Stimulated activated CD8-positive, alpha-beta memory T cell treated with anti-CD3 and anti-CD28 coated beads, Interleukin-7, amount 100 ng/mL, for 24 hours (primary cell): ENCODE measurements around the gene AGMO.
"Not testable (repeated sequence)": the region's sequence is repeated elsewhere in the genome, so short reads cannot be mapped to it uniquely, and the experiment has no call there.

ENCODE experiments used
- DNase-seq: peaks from one replicate; pipeline ENCODE4 v3.0.0-alpha.2; 2020; ENCODE audit warnings: low read depth

AGMO gene

DNA sequence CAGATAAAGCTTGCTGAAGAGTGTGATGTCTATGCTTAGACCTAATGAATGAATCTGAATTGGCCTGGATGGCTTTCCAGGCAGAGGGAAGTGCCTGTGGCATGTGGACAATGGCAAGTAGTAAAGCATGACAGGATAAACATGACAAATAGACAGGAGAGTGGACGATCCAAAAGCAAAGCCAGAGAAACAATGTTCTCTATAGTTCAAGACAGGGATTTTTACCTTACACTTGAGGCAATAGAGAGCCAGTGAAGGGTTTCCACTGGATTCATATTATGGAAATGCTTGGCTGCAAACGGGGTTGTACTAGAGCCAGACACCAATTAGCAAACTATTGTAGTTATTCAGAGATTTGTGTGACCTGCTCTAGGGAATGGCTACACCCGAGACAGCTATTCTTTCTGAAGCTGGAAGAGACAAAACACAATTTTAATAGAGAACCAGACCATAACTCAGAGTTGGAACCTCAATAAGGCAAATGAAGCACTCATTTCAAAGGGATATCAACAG, 2.3 kb downstream of the AGMO start:
- no peak for DNase-seq

DNA sequence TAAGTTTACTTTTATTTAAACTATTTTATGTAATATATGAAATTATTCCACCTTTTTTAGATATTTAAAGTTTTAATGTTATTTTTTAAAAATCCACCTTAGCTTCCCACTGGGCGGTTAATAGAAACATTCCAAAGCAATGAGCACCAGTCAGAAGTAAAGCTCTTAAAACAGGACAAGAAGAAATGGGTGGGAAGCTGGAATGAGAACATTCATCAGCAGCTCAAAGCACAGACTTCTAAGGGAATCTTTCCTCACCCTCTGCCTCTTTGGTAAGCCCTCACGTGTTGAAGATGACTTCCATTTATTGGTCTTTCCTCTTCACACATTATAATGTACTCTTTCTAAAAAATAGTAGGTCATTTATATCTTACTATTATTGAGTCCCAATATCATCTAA, 3.1 kb downstream of the AGMO start:
- no peak for DNase-seq

DNA sequence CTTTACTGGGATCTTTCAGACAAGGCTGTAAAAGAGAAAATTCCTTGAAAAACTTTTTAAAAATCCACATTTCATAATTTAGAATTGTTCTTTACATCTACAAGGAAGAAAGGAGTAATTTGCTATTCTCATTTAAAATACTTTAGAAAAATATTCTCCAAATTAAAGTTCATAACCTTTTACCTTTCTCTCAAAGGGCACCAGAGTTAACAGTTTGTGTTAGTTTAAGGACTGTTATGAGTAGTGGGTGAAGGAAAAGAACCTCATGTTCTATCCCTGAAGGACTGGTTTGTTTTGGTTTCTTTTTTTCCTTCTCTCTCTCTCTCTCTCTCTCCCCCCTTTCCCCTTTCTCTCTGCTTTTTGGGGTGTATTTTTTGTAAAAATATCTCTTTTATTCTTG, 4.1 kb downstream of the AGMO start:
- DNase-seq, result no peak

DNA sequence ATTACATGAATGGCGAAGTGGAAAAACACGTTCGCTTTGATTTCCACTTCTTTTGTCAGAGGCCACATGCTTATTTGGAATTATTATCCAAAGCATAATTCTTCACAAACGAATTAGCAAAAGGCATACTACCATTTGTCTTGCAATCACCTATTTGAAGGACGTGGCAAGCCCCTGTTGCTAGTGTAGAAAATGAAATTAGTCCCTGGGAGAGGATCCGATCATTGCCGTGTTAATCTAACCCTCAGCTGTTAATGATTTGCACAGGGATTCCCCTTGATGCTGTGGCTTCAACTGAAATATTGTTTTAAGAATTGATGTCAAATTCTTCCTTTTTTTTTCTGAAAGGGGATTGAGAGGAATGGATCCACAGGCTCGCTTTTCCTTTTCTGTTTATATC, 4.6 kb downstream of the AGMO start:
- DNase-seq, result no peak

DNA sequence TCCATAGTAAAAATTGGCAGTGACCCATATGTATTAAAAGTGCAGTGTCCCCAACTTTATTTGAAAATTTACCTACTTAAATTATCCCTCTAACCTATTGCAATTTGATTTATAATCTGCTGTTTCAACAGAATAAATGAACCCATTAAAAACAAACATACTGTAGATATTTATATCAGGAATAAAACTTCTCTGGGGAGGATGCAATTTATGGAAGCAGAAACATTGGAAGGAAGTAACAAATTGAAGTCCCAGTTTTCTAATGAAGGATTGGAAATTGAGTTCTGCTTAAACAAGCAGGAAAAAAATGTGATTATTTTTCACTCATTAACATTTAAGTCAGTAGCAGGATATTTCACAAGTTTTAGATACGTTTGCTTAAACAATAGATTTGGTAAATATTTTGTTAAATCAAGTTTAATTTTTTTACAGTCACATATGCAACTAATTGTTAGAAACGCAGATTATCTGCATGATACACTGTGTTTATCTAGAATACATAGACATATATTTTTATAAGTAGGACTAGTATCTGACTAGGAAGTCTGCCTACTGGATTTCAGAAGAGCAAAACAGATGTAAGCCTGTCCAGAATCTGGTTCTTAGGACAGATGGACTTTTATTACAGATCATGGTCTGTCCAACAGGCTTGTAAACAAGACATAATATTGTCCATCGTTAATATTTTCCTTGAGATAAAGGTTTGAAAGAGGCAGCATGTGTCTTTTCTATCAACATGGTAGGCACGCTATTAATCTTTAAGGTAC, 5.3 kb downstream of the AGMO start:
- DNase-seq, result no peak

DNA sequence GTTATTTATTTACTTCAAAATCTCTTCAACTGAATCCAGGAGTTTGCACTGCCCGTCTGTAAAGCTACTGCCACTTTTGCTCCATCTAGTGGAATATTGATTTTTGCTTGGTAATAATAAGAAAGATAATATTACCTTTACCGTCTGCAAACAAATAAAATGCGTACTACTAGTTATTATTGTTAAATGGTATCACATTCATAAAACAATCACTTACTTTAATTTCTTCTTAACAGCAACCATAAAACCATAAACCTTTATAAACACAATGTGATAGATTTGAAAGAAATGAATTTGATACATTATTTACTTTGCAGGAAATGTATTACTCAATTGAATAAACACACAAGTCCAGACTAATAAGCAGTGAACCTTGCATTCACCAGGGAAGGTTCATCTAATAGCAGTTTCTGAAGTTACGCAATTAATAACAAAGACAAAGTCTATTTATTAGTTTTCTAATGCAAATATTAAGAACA, 6.4 kb downstream of the AGMO start:
- DNase-seq, result no peak

DNA sequence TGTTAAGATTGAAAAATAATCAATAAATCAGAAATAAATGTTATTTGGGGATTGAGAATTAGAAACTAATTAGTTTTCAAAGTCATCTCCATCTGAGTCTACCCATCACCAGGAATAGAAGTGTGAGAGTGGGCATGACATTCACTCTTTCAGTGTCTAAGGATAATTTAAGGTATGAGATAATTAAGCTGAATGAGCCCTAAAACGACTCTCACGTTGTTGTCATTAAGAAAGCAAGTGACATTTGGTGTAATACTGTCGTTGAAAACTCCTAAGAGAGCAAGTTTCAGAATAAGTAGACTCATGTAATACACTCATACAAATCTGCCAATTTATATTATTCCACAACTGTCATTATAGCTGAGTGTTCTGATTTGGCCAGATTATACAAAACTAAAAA, 7.1 kb downstream of the AGMO start:
- DNase-seq, result no peak

DNA sequence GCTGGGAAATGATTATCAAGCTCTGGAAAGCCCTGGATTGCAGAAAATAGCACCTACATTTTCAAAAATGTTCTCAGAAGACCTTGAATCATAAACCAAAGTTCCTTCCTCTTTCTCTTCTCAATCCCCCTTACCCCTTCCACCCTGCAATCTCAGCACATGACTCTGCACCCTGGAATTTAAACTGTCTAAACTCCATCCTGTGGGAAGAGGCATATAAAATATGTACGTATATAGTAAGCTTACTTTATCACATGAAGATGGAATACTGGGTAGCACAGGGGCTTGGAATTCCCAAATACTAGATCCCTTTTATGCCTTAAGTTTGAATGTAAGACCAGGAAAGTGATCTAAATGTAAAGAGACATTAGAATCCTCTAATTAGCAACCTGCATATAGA, 7.7 kb downstream of the AGMO start:
- no peak for DNase-seq

DNA sequence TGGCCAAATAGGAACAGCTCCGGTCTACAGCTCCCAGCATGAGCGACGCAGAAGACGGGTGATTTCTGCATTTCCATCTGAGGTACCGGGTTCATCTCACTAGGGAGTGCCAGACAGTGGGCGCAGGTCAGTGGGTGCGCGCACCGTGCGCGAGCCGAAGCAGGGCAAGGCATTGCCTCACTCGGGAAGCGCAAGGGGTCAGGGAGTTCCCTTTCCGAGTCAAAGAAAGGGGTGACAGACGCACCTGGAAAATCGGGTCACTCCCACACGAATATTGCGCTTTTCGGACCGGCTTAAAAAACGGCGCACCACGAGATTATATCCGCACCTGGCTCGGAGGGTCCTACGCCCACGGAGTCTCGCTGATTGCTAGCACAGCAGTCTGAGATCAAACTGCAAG, 14.5 kb downstream of the AGMO start:
- DNase-seq, result not testable (repeated sequence)

DNA sequence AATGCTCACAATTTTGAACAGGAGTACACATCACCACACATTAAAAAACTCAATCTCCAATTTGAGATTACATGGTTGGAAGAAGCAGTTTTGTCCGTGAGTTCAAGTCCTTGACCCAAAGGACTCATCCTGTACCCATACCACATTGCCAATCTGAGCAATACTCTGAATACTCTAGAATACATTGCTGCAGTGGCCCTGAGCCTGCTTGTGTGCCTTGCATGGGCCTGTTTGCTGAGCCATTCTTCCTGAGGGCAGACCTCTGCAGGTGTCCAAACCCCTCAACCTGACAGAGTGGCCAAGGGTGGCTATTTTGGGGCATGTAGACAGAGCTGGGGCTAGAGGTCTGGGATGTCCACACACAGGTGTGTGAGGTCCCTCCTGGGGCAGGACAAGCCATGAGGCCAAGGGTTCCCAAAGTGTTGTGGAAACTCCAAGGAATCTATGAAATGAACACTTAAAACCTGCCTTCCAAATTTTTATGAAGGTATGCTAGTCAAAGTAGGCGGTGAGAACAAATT, 15.5 kb downstream of the AGMO start:
- no peak for DNase-seq

DNA sequence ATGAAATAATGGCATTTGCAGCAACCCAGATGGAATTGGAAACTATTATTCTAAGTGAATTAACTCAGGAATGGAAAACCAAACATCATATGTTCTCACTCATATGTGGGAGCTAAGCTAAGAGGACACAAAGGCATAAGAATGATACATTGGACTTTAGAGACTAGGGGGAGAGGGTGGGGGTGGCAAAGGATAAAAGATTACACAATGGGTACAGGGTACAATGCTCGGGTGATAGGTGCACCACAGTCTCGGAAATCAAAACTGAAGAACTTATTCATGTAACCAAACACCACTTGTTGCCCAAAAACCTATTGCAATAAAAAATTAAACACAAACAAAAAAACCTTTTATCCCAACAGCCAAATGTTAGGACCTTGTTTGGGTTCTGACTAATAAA, 17.8 kb downstream of the AGMO start:
- DNase-seq, result no peak

DNA sequence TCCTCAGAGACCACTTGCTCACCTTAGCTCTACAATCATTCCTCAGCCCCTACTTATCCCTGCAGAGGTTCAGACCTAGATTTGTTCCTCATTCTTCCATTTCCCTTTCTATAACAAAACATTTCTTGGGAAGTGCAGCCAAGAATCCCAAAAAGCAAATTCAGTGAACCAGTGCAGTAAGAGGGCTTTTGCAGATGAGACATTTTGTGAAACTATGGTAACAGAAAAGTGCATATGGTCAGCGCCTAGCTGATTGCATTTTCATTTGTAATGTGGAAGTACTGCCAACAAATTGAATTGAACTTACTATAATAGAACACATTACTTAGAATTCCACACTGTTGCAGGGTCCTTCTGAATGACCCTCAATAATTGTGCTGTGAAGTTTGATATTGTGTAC, 18.6 kb downstream of the AGMO start:
- DNase-seq, result no peak

DNA sequence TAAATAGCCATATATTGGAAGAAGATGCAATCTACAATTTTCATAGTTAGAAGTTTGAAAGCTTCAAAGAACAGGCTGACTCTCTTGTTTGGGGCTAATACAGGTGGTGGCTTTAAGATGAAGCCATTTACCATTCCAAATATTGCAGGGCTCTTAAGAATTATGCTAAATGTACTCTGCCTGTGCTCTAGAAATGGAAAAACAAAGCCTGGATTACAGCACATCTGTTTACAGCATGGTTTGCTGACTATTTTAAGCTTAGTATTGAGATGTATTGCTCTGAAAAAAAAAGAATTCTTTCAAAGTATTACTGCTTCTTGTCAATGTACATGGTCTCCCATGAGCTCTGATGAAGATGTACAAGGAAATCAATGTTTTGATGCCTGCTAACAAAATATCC, 34.2 kb downstream of the AGMO start:
- DNase-seq, result no peak

DNA sequence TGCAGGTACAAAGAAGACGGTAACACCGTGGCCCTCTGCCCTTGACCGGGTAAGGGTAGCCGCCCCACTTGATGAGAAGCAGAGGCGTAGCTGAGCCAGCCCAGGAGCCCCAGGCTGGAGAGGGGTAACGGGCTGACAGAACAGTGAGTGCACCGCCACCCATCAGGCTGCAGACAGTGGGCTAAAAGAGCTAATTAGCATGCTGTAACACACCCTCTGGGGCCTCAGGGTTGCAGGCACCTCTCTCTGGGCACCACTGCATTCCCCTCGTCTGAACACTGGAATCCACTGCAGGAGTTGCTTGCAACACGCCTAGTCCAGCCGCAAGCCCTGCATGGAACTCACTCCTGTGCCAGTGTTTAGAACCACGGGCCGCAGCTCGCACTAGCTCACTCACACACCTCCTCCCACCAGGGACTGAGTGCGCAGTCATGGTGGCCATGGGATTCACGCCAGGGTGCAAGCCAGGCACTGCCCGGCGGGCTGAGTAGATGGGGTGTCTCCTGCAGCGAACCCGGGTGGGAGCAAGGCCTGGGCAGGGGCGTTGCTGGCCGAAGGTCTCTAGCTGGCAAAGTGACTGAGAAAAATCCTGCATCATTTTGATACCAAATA, 36.1 kb downstream of the AGMO start:
- no peak for DNase-seq

DNA sequence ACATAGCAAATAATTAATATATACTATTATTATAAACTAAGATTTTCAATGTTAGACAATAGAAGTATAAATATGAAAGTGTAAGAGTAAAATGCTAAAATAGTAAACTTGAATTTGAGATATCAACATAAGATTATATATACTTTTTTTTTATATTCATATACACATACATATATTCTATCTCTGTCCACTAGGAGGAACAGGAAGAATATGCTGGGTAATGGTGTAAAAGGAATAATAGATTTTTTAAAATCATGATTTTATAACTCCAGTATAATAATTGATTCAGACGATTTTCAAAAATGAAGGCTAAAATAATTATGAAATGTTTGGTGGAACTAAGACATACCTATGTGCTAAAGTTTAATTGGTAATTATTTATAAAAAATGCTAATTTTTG, 37.7 kb downstream of the AGMO start:
- no peak for DNase-seq

DNA sequence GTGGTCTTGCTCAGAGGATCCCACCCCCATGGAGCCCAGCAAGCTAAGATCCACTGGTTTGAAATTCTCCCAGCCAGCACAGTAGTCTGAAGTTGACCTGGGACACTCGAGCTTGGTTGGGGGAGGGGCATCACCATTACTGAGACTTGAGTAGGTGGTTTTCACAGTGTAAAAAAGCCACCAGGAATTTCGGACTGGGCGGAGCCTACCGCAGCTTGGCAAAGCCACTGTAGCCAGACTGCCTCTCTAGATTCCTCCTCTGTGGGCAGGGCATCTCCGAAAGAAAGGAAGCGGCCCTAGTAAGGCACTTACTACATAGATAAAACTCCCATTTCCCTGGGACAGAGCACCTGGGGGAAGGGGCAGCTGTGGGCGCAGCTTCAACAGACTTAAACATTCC, 44.0 kb downstream of the AGMO start:
- DNase-seq, result not testable (repeated sequence)

DNA sequence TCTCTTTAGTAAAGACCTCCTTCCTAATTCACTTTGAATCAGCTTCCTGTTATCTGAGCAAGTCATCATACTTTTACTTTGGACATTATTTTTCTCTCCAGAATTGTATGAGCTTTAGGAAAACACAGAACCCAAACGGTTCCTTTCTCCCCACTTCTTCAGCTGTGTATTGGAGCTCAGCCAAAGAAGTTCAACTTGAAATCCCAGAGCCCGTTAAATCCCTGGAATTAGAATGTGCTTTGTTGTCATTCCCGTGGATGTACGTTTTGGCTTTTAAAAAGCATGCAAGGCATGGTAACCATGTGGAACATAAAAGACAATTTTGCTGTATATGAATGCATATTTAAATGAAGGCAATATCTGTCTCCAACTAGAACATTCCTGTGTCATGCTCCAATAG, 46.6 kb downstream of the AGMO start:
- DNase-seq, result no peak

DNA sequence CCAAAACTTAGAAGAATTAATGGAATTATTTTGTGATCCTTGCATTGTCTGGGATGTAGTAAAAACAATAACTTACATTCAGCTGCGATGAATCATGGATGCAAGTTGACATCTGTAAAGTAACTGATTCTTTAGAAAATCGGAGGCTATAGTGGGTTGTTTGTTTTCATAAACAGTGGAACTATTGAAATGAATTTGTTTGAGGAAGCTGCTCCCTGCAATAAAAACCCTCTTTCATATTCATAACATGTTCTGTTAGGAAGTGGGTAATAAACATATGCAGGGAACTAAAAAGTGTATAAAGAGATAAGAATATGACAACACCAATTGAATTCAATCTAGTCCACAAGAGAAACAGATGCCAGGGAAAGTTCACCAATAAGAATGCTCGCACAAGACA, 53.6 kb downstream of the AGMO start:
- no peak for DNase-seq

DNA sequence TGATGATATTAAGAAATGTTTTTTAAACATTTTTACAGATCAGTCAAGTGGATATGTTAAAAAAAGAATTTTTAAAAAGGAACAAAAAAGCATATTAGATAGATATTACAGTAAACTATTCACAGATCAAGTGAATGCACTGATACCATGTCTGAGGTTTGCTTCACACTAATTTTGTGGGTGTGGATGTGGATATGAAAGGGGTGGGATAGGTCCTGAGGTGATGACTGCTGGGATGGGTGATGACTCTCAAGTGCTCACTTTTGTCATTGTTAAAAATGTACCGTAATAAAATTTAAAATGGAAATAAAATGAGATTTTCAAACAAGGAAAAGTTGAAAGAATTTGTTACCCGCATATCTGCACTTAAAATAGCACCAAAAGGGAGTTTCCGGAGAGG, 54.1 kb downstream of the AGMO start:
- DNase-seq, result no peak

DNA sequence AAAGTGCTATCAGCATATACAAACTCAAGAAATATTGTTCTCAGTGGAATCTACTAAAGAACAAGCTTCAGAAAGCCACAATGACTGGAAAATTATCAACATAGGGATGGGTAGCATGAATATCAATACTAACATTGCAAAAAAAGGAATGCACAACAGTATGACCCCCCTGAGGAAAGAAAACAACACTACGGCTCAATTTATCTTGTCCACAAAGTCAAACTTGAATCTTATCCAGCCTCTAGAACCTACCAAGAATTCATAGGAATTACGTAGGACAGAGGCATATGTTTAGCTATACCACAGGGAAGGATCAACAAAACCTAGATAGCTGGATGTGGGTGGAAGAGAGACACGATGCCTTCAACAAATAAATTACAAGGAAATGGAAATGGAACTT, 54.6 kb downstream of the AGMO start:
- DNase-seq, result no peak

DNA sequence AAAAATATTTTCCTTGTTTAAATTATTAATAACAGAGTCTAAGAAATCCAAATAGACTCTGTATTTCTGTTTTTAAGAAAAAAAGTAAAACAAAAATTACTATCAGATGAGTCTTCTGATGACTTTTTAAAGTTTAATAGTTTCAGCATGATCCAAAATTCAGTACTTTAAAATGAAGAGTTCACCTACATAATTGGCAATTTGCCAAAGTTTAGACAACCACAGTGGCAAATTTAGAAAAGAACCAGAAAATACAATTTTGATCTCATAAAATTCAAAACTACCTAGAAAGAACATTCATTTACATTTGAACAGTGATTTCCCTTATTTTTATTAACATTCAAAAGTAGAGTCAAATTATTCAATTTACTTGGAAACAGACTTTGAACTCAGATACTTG, 56.1 kb downstream of the AGMO start:
- DNase-seq, result no peak

DNA sequence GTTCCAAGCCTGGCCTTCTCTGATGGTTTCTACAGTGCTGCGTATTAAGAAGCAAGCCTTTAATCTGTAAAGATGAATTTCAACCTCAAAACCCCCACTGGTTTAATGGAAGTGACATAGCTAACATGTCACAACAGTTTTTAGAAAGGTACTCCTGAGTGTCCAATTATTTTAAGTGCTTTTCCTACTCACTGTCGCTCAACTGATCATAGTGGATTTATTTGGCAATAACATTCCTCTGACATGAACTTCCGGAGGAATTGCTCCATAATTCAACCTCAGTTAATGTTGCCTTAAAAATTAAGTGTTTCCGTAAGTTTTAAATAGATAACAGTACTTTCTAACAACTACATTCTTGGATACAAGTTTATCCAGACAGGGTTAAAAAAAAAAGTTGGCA, 57.5 kb downstream of the AGMO start:
- no peak for DNase-seq

DNA sequence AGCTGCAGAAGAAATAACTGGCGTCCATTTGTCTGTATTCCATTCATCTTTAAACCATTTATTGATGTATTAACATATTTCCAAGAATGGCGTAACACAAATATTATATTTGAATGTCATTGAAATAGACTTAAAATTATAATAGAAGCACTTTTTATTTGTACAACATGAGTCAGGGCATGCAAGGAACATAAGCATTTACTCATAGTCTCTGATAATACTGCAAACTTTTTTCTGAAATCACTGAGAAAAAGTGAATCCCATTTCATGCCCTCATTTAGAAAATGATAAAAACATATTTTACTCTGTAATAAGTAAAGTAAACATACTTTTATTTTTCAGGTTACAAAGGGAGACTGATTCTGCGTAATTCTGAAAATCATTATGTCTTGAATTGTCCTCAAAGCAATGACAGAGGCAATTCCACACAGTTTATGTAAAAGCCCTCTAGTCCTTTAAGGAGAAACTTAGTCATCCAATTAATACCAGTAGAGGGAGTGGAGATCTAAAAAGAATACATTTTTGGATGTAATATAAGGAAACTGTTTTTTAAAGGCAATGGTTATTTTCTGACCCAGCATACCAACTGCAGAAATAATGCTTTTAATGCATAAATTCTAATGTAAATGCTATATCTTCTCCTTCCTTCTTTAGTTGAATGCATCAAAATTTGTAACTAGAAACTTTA, 58.1 kb downstream of the AGMO start:
- DNase-seq, result no peak
